HAP-1 (cell line): Measurements from ENCODE around the gene UCHL3.
"Not testable (repeated sequence)": the region's sequence is repeated elsewhere in the genome, so short reads cannot be mapped to it uniquely, and the experiment has no call there.

Experiments
- DNase-seq, 2 experiments: peaks; one replicate each; pipeline ENCODE4 v3.0.0-alpha.2; 2016 to 2020; ENCODE audit warnings: low spot score in 2 of 2
- H3K27me3 ChIP-seq: fragments of 250-450 bp; sonication (Bioruptor Pico); 2 replicates; pipeline ENCODE4 v1.5.1; 2020; ENCODE audit warnings: low read depth, mild to moderate bottlenecking, moderate library complexity
- H3K36me3 ChIP-seq: fragments of 250-450 bp; sonication (Bioruptor Pico); replicated peaks from 2 replicates; pipeline ENCODE4 v1.5.1; 2020; ENCODE audit warnings: mild to moderate bottlenecking
- H3K4me1 ChIP-seq: fragments of 250-450 bp; sonication (Bioruptor Pico); 2 replicates; pipeline ENCODE4 v1.5.1; 2020; ENCODE audit warnings: mild to moderate bottlenecking
- H3K4me3 ChIP-seq: fragments of 250-450 bp; sonication (Bioruptor Pico); 2 replicates; pipeline ENCODE4 v1.5.1; 2020; ENCODE audit warnings: mild to moderate bottlenecking, moderate library complexity
- H3K9me3 ChIP-seq: fragments of 250-450 bp; sonication (Bioruptor Pico); 2 replicates; pipeline ENCODE4 v1.5.1; 2020; ENCODE audit warnings: mild to moderate bottlenecking, moderate library complexity
- in situ Hi-C: fragments of 300-500 bp; cut with MboI; formaldehyde crosslinking; loops from 3 replicates; pipeline ENCODE4 v1.14.3; 2020; ENCODE audit warnings: low sequenced_read_pairs, inconsistent platforms, mixed read lengths

UCHL3 gene

DNA sequence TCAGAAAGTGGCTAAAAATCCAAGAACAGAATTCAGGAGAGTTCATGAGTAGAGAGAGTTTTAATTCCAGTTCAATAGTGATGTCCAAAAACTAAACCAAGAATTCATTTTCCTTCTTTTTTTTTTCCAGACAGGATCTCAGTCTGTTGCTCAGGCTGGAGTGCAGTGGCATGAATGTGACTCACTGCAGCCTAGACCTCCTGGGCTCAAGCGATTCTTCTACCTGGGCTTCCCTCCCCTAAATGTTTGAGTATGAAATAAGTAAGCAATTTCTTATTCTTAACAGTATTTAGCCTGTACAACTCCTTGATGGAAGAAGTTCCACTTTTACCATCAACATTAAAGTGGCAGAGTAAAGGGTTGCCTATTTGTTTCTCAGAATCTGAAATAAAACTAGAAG lies 15.7 kb upstream of the UCHL3 start:
- Histone ChIP-seq H3K9me3 (no peaks in the 10 kb centered on the region), H3K27me3 (no peaks in the 10 kb centered on the region), H3K36me3 (peaks cover 4% of the 10 kb centered on the region; the same call in 1 of the 2 replicates), H3K4me1 (peaks cover 14% of the 10 kb centered on the region), H3K4me3 (no peak overlapping the region)
- DNase-seq = no peak
- in situ Hi-C loops = no loop called here

DNA sequence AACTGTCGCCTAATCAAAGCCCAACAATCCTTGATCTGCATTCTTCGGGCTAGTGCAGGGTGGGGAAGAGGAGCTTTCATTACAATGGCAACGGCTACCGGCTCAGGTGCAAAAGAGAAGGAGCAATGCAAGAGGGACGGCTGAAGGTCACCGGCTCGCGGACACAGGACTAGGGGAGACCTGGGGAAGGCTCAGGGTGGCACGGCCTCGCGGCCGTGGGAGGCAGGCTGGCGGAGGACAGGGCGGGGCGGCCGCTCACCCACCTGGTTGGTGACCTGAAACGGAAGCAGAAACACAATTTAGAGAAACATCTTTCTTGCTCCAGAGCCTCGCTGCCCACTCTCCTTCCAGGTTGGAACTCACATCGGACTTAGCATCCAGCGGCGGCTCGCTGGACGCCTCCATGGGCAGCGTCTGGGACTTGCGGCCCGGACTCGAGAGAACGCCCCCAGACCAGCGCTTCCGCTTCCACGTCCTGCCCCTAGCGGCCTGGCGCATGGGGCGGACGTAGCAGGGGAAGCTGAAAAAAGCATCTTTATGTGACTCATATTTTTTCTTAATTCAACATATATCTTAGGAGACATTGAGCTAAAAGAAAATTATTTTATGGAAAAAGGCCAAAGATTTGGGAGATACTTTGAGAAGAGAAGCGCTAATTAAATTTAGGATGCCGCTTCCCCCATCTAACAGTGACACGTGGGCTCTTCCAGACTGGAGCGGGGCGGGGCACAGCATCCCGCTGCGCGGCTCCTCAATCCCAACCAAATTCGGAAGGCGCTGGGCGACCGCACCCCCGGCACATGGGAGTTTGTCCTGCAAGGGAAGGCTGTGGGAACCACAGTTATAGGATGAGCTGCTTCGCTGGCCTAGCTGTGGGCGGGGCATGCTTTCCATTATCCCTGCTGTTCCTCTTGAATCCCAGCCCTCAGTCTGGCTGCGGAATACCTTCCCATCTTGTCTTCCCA lies 11.9 kb upstream of the UCHL3 start, which contains the start of gene COMMD6:
Gene COMMD6, minus strand, starts transcription at position 441 of the 965 bp plus-strand sequence. Its CDS starts 36 bp downstream, at position 405.
- DNase-seq = peak; percentile 86 to 94
- Histone ChIP-seq H3K4me1 (peaks cover 9% of the 10 kb centered on the region), H3K27me3 (no peaks in the 10 kb centered on the region), H3K36me3 (peaks cover 4% of the 10 kb centered on the region; the same call in 1 of the 2 replicates), H3K4me3 (peak within 1 kb of the TSS; percentile 69), H3K9me3 (no peaks in the 10 kb centered on the region)
- in situ Hi-C loops = no loop called here

DNA sequence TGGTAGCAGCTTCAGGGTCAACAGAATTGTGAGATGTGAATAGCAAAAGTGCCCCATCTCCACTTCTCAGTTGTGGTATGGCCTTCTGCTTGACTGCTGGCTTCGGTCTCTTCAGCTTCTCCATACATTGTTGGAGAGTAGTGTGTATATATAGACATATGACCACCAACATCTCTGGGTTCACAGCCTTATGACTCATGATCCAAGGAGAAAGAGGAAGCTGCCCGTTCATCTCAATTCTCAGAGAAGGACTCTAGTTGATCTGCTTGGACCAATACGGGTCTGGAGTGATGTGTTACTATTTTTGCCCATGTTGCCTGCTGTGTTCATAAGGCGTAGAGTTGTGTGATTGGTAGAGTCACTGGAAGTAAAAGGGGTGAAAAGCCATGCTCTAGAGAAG lies 8.3 kb upstream of the UCHL3 start:
- Histone ChIP-seq H3K4me1 (peaks cover 9% of the 10 kb centered on the region), H3K36me3 (no peaks in the 10 kb centered on the region), H3K9me3 (no peaks in the 10 kb centered on the region), H3K4me3 (no peak overlapping the region), H3K27me3 (no peaks in the 10 kb centered on the region)
- DNase-seq = no peak
- in situ Hi-C loops = no loop called here

DNA sequence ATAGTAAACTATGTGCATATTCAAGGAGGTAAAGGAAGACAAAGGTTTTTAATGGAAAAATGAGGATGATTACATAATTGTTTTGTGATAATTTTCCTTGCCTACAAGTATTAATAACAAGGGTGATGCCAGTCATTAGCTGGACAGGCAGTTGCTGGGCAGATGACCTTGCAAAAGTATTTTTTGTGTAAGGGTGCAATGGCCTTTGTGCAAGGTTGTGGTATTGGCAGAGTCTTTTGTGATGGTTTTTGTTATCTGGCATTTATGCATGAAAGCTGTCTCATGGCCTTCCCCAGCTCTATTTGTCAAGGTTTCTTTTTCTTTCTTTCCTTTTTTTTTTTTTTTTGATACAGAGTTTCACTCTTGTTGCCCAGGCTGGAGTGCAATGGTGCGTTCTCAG lies 7.6 kb upstream of the UCHL3 start:
- no peaks in the 10 kb centered on the region for H3K9me3 ChIP-seq
- no peak for DNase-seq
- no peaks in the 10 kb centered on the region for H3K36me3 ChIP-seq
- in situ Hi-C loops = no loop called here
- peaks cover 4% of the 10 kb centered on the region for H3K4me1 ChIP-seq
- no peaks in the 10 kb centered on the region for H3K27me3 ChIP-seq
- H3K4me3 ChIP-seq = no peak overlapping the region

DNA sequence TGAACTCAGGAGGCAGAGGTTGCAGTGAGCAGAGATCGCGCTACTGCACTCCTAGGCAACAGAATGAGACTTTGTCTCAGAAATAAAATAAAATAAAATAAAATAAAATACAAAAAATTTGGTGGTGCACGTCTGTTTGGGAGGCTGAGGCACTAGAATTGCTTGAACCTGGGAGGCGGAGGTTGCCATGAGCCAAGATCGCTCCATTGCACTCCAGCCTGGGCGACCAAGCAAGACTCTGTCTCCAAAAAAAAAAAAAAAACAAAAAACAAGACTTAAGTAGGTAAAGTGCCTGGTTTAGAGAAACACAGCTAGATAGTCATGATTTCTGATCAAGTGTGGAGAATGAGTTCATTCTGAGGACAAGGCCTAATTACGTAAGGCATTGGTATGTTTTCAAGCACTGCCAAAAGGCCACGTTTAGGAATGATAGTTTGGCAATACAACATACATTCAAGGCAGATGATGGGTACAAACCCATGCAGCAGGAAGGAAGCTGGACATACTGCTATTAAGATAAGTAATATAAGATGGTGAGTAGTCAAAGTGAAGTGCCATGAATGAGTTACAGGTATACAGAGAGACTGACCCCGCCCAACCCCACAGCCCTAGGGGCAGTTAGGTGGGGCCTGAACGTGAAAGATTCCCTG lies 4.8 kb upstream of the UCHL3 start:
- in situ Hi-C loops = no loop called here
- no peak overlapping the region for H3K4me3 ChIP-seq
- H3K27me3 ChIP-seq = no peaks in the 10 kb centered on the region
- peaks cover 3% of the 10 kb centered on the region for H3K4me1 ChIP-seq
- no peaks in the 10 kb centered on the region for H3K9me3 ChIP-seq
- DNase-seq = no peak
- H3K36me3 ChIP-seq = no peaks in the 10 kb centered on the region

DNA sequence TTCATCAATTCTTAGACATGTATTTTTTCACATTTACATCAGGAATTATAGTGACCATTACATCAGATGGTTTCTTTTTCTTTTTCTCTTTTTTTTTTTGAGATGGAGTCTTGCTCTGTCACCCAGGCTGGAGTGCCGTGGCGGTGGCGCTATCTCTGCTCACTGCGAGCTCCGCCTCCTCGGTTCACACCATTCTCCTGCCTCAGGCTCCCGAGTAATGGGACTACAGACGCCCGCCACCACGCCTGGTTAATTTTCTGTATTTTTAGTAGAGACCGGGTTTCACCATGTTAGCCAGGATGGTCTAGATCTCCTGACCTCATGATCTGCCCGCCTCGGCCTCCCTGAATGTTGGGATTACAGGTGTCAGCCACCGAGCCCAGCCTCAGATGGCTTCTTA lies 4.2 kb upstream of the UCHL3 start:
- H3K9me3 ChIP-seq, H3K4me1 ChIP-seq, H3K36me3 ChIP-seq, H3K27me3 ChIP-seq, in situ Hi-C loops, DNase-seq, H3K4me3 ChIP-seq: not testable (repeated sequence)

DNA sequence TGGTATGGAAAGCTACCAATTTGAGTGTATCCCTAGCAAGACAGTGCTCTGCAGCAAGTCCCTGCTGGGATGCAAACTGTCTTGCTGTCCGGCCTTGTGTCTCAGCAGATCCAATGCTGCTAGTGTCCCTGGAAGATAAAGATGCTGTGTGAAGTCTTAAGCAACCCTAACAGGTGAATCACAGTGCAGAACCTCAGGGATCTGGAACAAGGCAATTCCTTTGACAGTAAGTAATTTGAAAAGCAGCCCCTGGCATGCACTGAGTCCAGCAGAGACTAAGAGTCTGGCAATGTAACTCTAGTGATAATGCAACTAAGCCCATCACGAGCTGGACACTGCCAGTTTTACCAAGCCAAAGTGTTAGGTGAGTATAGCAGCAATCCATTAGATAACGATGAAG lies 1.7 kb upstream of the UCHL3 start:
- Histone ChIP-seq H3K4me3 (no peak overlapping the region), H3K27me3 (no peaks in the 10 kb centered on the region), H3K36me3 (no peaks in the 10 kb centered on the region), H3K9me3 (no peaks in the 10 kb centered on the region), H3K4me1 (peaks cover 13% of the 10 kb centered on the region)
- in situ Hi-C loops = no loop called here
- no peak for DNase-seq

DNA sequence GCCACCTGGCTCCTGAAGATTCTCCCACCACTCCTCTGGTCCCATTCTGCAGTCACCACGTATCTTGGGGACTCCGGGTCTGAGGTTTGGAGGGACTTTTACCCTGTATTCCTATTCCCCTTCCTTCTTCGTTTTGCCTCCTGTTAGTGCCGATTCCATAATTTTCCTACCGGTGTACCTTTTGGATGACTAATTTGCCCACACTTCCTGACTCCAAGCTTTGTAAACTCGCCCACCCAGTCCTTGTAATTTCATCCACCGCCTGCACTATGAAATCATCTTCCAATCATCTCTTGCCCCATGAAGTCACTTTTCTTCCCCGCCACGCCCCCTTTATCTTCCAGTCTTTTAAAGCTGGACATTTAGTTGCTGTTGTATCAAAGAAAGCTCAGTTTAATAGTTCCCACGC lies 572 bp downstream of the UCHL3 start:
- peak; percentile 58 to 73 for DNase-seq
- H3K4me3 ChIP-seq = peak overlapping the region; percentile 77

DNA sequence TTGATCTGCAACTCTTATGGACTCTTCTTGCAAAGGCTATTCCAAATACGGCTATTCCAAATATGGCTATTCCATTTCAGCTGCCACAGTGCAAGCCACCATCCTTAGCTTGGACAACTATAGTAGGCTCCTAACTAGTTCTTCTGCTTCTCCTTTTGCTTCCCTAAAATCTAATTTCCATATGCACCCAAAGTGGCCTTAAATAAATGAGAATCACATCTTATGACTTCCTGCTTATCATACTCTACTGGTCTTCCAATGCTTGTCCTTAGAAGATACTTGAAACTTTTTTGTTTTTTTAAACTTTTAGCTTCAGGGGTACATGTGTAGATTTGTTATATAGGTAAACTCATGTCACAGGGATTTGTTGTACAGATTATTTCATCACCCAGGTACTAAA lies 4.9 kb downstream of the UCHL3 start:
- no peak for DNase-seq
- in situ Hi-C loops = no loop called here
- Histone ChIP-seq H3K4me3 (no peak overlapping the region), H3K36me3 (peaks cover 21% of the 10 kb centered on the region), H3K4me1 (peaks cover 9% of the 10 kb centered on the region; the same call in 1 of the 2 replicates), H3K9me3 (no peaks in the 10 kb centered on the region), H3K27me3 (no peaks in the 10 kb centered on the region)

More for the DNA sequence above, 572 bp downstream of the UCHL3 start:
- H3K4me1 ChIP-seq = peaks cover 13% of the 10 kb centered on the region
- H3K36me3 ChIP-seq = peaks cover 16% of the 10 kb centered on the region
- no peaks in the 10 kb centered on the region for H3K9me3 ChIP-seq
- H3K27me3 ChIP-seq = no peaks in the 10 kb centered on the region
- in situ Hi-C loops = no loop called here

DNA sequence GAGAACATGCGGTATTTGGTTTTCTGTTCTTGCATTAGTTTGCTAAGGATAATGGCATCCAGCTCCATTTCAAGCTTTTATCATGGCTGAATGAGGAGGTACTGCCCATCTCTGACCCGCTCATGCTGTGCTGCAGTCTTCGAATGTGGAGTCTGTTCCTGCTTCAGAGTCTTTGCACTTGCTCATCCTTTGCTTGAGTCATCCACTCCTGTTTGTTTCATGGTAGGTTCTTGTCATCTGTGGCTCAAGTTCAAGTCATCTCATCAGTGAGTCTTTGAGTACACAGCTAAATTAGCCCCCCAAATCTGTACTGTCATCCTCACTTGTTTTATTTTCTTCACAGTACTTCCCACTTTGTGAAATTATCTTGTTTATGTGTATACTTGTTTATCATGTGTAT lies 5.4 kb downstream of the UCHL3 start:
- no peak for DNase-seq
- Histone ChIP-seq H3K27me3 (no peaks in the 10 kb centered on the region), H3K36me3 (peaks cover 21% of the 10 kb centered on the region), H3K9me3 (no peaks in the 10 kb centered on the region), H3K4me1 (peaks cover 9% of the 10 kb centered on the region; the same call in 1 of the 2 replicates), H3K4me3 (no peak overlapping the region)
- in situ Hi-C loops = no loop called here

DNA sequence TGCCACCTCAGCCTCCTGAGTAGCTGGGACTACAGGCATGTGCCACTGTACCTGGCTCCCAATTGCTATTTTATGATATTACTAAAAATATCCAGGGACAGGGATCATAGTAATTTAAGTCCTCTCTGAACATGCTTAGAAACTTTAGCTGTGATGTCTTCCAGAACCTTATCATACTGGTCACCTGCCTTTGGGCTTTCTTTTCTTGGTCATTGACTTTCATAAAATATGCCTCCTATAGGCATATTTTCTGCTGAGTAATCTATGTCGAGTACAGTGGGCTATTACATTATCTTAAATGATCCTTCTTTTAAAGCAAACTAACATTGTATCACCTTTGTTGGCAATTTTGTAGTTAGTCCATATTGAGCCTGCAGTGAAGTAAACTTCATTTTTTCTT lies 6.2 kb downstream of the UCHL3 start:
- DNase-seq = no peak
- peaks cover 7% of the 10 kb centered on the region; the same call in 1 of the 2 replicates for H3K4me1 ChIP-seq
- in situ Hi-C loops = no loop called here
- peaks cover 21% of the 10 kb centered on the region for H3K36me3 ChIP-seq
- no peaks in the 10 kb centered on the region for H3K9me3 ChIP-seq
- H3K4me3 ChIP-seq = no peak overlapping the region
- H3K27me3 ChIP-seq = no peaks in the 10 kb centered on the region

DNA sequence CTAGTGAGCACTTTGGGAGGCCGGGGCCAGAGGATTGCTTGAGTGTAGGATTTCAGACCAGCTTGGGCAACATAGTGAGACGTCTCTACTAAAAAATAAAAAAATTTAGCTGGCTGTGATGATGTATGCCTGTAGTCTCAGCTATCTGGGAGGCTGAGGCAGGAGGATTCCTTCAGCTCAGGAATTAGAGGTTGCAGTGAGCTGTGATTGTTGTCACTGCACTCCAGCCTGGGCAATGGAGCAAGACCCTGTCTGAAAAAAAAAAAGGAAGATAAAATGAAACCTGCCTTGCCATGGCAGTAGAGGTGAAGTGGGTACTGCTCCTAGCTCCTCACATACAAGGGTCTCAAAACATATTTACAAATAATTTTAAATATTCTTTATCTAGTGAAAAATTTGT lies 7.4 kb downstream of the UCHL3 start:
- H3K4me3 ChIP-seq = no peak overlapping the region
- in situ Hi-C loops = no loop called here
- no peak for DNase-seq
- no peaks in the 10 kb centered on the region for H3K27me3 ChIP-seq
- H3K9me3 ChIP-seq = no peaks in the 10 kb centered on the region
- H3K4me1 ChIP-seq = peaks cover under 1% of the 10 kb centered on the region; the same call in 1 of the 2 replicates
- H3K36me3 ChIP-seq = peaks cover 21% of the 10 kb centered on the region

DNA sequence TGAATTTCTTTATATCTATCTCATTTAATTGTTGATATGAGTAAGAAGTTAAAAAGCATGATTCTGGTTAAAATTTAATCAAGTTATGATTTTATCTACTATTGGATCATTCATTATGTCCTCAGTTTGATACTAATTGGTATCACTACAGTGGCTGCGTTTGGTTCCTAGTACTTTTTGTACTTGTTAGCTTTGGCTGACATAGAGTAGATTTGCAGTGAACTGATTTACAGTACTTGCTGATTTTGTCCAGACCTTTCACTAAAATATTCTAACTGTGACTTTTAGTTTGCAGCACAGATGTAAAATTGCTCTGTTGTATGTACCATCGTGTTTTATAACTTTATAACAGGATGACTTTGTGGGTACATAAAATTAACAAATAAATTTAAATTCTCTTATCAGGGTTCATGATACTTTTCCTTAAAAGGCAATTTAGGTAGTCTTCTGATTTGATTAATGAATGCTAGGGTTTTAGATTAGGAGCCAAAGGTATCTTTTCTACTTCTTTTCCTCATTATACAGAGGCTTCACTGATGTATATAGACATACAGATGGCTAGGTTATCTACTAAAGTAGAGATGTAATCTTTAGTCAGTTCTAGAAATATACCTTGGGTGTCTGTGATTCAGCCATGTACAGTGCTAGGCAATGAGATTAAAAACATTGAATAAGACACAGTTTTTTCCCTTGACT lies 8.7 kb downstream of the UCHL3 start:
- Histone ChIP-seq H3K9me3 (no peaks in the 10 kb centered on the region), H3K4me3 (no peak overlapping the region), H3K36me3 (peaks cover 21% of the 10 kb centered on the region), H3K27me3 (no peaks in the 10 kb centered on the region), H3K4me1 (no peaks in the 10 kb centered on the region)
- in situ Hi-C loops = no loop called here
- no peak for DNase-seq
